Activated CD8-positive, alpha-beta T cell treated with anti-CD3 and anti-CD28 coated beads for 36 hours (primary cell): Measurements from ENCODE around the gene ST6GALNAC3. TPM values are rescaled to one million over a fixed set of nuclear protein-coding genes. Genes with fewer than 3 reads are reported as not detected.

Experiments used
- ATAC-seq: fragments of 200-7000 bp; cut with Tn5 transposase; one replicate; pipeline ENCODE4 v1.10.0; 2021; ENCODE audit warnings: mild to moderate bottlenecking, moderate library complexity
- CTCF ChIA-PET: fragments of 350-600 bp; sonication (Branson Sonifier 250); formaldehyde crosslinking; loops from one replicate; lab custom pipeline; 2021; ENCODE audit warnings: antibody characterized with exemption; lab: Charles Lee
- POLR2A ChIA-PET: fragments of 350-600 bp; sonication (Branson Sonifier 250); formaldehyde crosslinking; loops from one replicate; lab custom pipeline; 2021; ENCODE audit warnings: antibody characterized with exemption; lab: Charles Lee
- DNase-seq: peaks from one replicate; pipeline ENCODE4 v3.0.0-alpha.2; 2020
- H3K27ac Mint-ChIP-seq: one replicate; pipeline ENCODE4 v1.8.0; 2021; ENCODE audit warnings: mild to moderate bottlenecking, mixed read lengths
- H3K27me3 Mint-ChIP-seq: one replicate; pipeline ENCODE4 v1.8.0; 2021; ENCODE audit warnings: mixed read lengths
- H3K36me3 Mint-ChIP-seq: one replicate; pipeline ENCODE4 v1.8.0; 2021; ENCODE audit warnings: low read depth, mixed read lengths
- H3K4me1 Mint-ChIP-seq: one replicate; pipeline ENCODE4 v1.8.0; 2021; ENCODE audit warnings: low read depth, mixed read lengths
- H3K4me3 Mint-ChIP-seq: one replicate; pipeline ENCODE4 v1.8.0; 2021; ENCODE audit warnings: mild to moderate bottlenecking, moderate library complexity, mixed read lengths
- H3K9me3 Mint-ChIP-seq: one replicate; pipeline ENCODE4 v1.8.0; 2021; ENCODE audit warnings: mixed read lengths
- intact Hi-C: fragments of 100-400 bp; cut with micrococcal nuclease; formaldehyde crosslinking; loops from one replicate; pipeline ENCODE4 v1.10.0; 2022
- total RNA-seq, 2 experiments: library from RNA; stranded (reverse); gene quantifications; one replicate each; pipeline ENCODE4 v1.2.3, GENCODE V29; 2021
- TF ChIP-seq, protein P1 (sequence below): fragments of 200-600 bp; IDR thresholded peaks from one replicate; pipeline ENCODE4 v1.8.0; 2022; ENCODE audit warnings: antibody characterized with exemption, mild to moderate bottlenecking

ST6GALNAC3 gene
- total RNA-seq, 2 experiments from 2014 or later: 2.7 to 2.9 TPM

DNA sequence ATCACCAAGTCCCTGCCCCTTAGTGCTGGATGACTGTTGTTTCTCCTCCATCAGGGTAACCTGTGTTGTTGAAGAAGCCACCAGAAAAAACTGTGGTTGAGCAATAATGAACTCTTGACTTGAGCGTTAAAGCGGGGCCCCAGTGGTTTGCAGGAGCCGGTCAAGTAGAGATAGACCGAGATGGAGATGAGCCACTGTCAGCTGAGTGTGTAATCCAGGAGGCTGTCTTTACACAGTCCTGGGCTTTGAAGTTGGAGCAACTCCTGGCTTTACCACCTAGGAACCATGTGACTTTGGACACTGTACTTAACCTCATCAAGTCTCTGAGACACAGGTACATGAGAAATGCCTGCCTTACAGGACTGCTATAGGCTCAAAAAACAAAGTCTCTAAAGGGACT, 158.1 kb downstream of the ST6GALNAC3 start:
- TF ChIP-seq, protein P1, sequence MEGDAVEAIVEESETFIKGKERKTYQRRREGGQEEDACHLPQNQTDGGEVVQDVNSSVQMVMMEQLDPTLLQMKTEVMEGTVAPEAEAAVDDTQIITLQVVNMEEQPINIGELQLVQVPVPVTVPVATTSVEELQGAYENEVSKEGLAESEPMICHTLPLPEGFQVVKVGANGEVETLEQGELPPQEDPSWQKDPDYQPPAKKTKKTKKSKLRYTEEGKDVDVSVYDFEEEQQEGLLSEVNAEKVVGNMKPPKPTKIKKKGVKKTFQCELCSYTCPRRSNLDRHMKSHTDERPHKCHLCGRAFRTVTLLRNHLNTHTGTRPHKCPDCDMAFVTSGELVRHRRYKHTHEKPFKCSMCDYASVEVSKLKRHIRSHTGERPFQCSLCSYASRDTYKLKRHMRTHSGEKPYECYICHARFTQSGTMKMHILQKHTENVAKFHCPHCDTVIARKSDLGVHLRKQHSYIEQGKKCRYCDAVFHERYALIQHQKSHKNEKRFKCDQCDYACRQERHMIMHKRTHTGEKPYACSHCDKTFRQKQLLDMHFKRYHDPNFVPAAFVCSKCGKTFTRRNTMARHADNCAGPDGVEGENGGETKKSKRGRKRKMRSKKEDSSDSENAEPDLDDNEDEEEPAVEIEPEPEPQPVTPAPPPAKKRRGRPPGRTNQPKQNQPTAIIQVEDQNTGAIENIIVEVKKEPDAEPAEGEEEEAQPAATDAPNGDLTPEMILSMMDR: no peak
- intact Hi-C loops: no loop called here
- Mint-ChIP-seq H3K27me3 (no peaks in the 10 kb centered on the region), H3K9me3 (no peaks in the 10 kb centered on the region), H3K36me3 (no peaks in the 10 kb centered on the region), H3K4me1 (peaks cover 19% of the 10 kb centered on the region), H3K27ac (no peak overlapping the region), H3K4me3 (no peak overlapping the region)
- CTCF ChIA-PET: no interaction called here
- no peak for DNase-seq
- no peak for ATAC-seq
- POLR2A ChIA-PET: no interaction called here

DNA sequence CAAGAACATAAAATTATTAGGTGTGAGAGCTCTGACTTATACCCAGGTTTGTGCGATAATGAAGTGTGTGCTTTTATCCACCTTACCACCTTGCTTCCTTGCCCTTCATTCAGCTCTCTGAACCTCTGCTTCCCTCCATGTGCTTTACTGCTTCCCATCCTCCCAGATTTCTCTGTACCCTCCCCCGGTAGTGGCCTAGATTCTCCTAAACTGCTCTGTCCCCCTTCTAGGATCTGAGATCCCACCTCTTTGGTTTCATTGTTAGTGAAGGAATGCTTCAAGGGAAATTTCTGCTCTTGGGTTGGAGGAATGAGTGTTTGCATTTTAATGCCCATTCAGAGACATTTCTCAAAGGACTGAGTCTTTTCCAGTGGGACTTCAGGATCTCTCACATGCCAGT, 159.5 kb downstream of the ST6GALNAC3 start:
- H3K9me3 Mint-ChIP-seq: no peaks in the 10 kb centered on the region
- H3K27ac Mint-ChIP-seq: no peak overlapping the region

DNA sequence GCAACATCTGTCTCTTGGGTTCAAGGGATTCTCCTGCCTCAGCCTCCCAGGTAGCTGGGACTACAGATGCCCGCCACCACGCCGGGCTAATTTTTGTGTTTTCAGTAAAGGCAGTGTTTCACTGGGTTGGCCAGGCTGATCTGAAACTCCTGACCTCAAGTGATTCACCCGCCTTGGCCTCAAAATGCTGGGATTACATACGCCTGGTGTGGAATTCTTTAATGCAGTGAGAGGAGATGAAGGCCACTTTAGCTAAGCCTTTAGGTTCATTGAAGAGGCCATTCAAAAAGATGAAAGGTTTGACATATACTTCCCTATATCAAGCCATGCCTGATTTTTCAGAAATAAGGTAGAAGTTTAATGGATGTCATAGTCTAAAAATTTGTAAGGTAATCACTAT, 162.7 kb downstream of the ST6GALNAC3 start:
- CTCF ChIA-PET: no interaction called here
- no peak overlapping the region for H3K4me3 Mint-ChIP-seq
- no peak for ATAC-seq

More for the DNA sequence above, 159.5 kb downstream of the ST6GALNAC3 start:
- TF ChIP-seq, protein P1: no peak
- intact Hi-C loops: no loop called here
- Mint-ChIP-seq H3K27me3 (no peaks in the 10 kb centered on the region), H3K36me3 (no peaks in the 10 kb centered on the region), H3K4me1 (peaks cover 6% of the 10 kb centered on the region), H3K4me3 (no peak overlapping the region)
- DNase-seq: no peak
- POLR2A ChIA-PET: no interaction called here
- ATAC-seq: no peak
- CTCF ChIA-PET: no interaction called here

DNA sequence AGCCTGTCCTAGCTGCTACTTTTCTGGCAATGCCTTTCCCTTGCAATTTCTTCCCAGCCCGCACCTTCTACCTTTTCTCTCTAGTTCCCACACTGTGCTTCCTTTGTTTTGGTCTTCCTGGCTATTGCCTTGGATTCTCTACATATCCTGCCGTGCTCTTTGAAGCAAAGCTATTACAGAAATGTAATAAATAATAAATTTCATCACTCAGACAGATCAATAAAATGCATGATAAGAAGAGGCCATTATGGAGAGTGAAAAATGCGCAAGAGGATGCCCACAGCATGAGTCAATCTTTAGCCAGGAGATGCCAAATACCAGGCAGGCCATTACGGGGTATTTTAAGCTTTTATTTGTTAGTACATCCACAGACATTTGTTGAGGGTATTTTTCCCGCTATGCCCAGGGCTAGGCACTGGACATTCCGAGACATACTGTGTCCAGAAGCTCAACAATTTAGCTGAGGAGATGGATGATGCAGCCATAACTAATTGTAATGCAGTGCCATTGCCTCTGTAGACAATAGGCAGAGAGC, 163.6 kb downstream of the ST6GALNAC3 start:
- no peaks in the 10 kb centered on the region for H3K27me3 Mint-ChIP-seq
- H3K4me3 Mint-ChIP-seq: no peak overlapping the region
- no peaks in the 10 kb centered on the region for H3K36me3 Mint-ChIP-seq
- intact Hi-C loops: no loop called here
- H3K9me3 Mint-ChIP-seq: peaks cover 5% of the 10 kb centered on the region
- H3K4me1 Mint-ChIP-seq: no peaks in the 10 kb centered on the region
- TF ChIP-seq, protein P1: no peak
- no peak for DNase-seq
- no peak for ATAC-seq
- ChIA-PET POLR2A (no interaction called here), CTCF (no interaction called here)
- no peak overlapping the region for H3K27ac Mint-ChIP-seq

More for the DNA sequence above, 162.7 kb downstream of the ST6GALNAC3 start:
- Mint-ChIP-seq H3K36me3 (no peaks in the 10 kb centered on the region), H3K27me3 (no peaks in the 10 kb centered on the region), H3K4me1 (no peaks in the 10 kb centered on the region), H3K9me3 (no peaks in the 10 kb centered on the region), H3K27ac (no peak overlapping the region)
- intact Hi-C loops: no loop called here
- DNase-seq: no peak
- POLR2A ChIA-PET: no interaction called here
- TF ChIP-seq, protein P1: no peak

DNA sequence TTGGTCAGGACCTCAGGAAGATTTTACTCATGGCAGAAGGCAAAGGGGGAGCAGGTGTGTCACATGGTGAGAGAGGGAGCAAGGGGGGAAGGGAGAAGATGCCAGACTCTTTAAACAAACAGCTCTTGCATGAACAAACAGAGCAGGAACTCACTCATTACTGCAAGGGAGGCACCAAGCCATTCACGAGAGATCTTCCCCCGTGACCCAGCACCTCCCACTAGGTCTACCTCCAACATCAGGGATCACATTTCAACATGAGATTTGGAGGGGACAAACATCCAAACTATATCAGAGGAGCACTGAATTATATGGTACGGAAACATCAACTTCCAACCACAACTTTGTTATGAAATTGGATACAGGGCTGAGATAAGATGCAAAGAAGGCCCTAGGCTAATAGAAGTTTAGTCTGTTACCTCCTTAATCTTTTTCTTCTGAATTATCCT, 164.9 kb downstream of the ST6GALNAC3 start:
- H3K27ac Mint-ChIP-seq: no peak overlapping the region
- DNase-seq: no peak
- no peak for ATAC-seq
- H3K4me1 Mint-ChIP-seq: no peaks in the 10 kb centered on the region
- no peaks in the 10 kb centered on the region for H3K36me3 Mint-ChIP-seq
- no peak overlapping the region for H3K4me3 Mint-ChIP-seq
- CTCF ChIA-PET: no interaction called here
- H3K27me3 Mint-ChIP-seq: no peaks in the 10 kb centered on the region
- POLR2A ChIA-PET: no interaction called here
- peaks cover 15% of the 10 kb centered on the region for H3K9me3 Mint-ChIP-seq
- intact Hi-C loops: no loop called here
- TF ChIP-seq, protein P1: no peak
